Measurements from ENCODE around the gene MCUB. TPM values are rescaled to one million over a fixed set of nuclear protein-coding genes. Genes with fewer than 3 reads are reported as not detected.

Gene MCUB
- total RNA-seq, 1 experiment from 2014 or later, result 14.8 TPM

- Histone ChIP-seq H3K23me2 (ENCODE audit: insufficient read length, low read depth, low read length, poor library complexity, severe bottlenecking) (no peaks in the 10 kb centered on the region), H3K79me1 (ENCODE audit: insufficient read depth, low read depth, low read length, poor library complexity, severe bottlenecking) (no peaks in the 10 kb centered on the region), H2AFZ (ENCODE audit: low read length) (no peak overlapping the region), H3K4me2 (ENCODE audit: insufficient read depth, insufficient read length, low read length) (no peak overlapping the region), H2BK5ac (ENCODE audit: insufficient read length, low read length) (no peak overlapping the region), H2BK15ac (ENCODE audit: low read depth, low read length) (no peak overlapping the region), H3K9ac (ENCODE audit: extremely low read depth, insufficient read length, low read length) (no peak overlapping the region), H3K18ac (ENCODE audit: insufficient read length, low read depth, low read length) (no peak overlapping the region), H2BK20ac (ENCODE audit: low read depth, low read length, poor library complexity, severe bottlenecking) (no peak overlapping the region), H3K14ac (ENCODE audit: insufficient read depth, low read length) (no peak overlapping the region), H3K9me3 (ENCODE audit: control insufficient read depth, low read depth, low read length) (no peaks in the 10 kb centered on the region), H3K56ac (ENCODE audit: insufficient read length, low read depth, low read length) (no peak overlapping the region), H4K91ac (ENCODE audit: insufficient read length, low read depth, low read length) (no peak overlapping the region), H3T11ph (ENCODE audit: low read length) (no peak overlapping the region), H4K5ac (ENCODE audit: insufficient read length, low read depth, low read length) (no peak overlapping the region), H3K23ac (ENCODE audit: insufficient read length, low read depth, low read length) (no peak overlapping the region), H2AK5ac (ENCODE audit: insufficient read length, low read length) (no peak overlapping the region), H3K4me1 (ENCODE audit: insufficient read depth, low read length) (no peaks in the 10 kb centered on the region), H3K79me2 (ENCODE audit: insufficient read depth, low read length) (no peaks in the 10 kb centered on the region), H3K27me3 (ENCODE audit: insufficient read depth, low read length) (no peaks in the 10 kb centered on the region), H2BK120ac (ENCODE audit: low read depth, low read length, poor library complexity, severe bottlenecking) (no peak overlapping the region), H4K8ac (replicated peaks; ENCODE audit: insufficient read length, low read depth, low read length) (no peak overlapping the region), H2BK12ac (ENCODE audit: insufficient read length, low read depth, low read length) (no peak overlapping the region), H3K27ac (ENCODE audit: insufficient read length, low read depth, low read length) (no peak overlapping the region), H3K4ac (ENCODE audit: low read depth, low read length) (no peak overlapping the region), H4K20me1 (ENCODE audit: control insufficient read depth, insufficient read depth, insufficient read length) (no peaks in the 10 kb centered on the region)
- Mint-ChIP-seq H3K9me3 (no peaks in the 10 kb centered on the region; a peak in 1 of 5 replicates), H3K27me3 (ENCODE audit: low read depth) (no peaks in the 10 kb centered on the region), H3K36me3 (ENCODE audit: insufficient read depth in 1 of 3, low read depth in 3 of 3) (peaks cover 40 to 81% (median 66%) of the 10 kb centered on the region in 3 experiments), H3K4me3 (no peak overlapping the region), H3K27ac (no peak overlapping the region), H3K4me1 (no peaks in the 10 kb centered on the region)
- TF ChIP-seq CTCF (conservative IDR thresholded peaks at IDR 0.05), result no peak
- no peak for DNase-seq
Observed at GRCh38 chr4:109532182-109532581, 27.9 kb upstream of the MCUB start.

Data from H9 (cell line).